ENCODE data around the gene SLC5A10.
"Not testable (repeated sequence)": the region's sequence is repeated elsewhere in the genome, so short reads cannot be mapped to it uniquely, and the experiment has no call there.

SLC5A10 gene

DNA sequence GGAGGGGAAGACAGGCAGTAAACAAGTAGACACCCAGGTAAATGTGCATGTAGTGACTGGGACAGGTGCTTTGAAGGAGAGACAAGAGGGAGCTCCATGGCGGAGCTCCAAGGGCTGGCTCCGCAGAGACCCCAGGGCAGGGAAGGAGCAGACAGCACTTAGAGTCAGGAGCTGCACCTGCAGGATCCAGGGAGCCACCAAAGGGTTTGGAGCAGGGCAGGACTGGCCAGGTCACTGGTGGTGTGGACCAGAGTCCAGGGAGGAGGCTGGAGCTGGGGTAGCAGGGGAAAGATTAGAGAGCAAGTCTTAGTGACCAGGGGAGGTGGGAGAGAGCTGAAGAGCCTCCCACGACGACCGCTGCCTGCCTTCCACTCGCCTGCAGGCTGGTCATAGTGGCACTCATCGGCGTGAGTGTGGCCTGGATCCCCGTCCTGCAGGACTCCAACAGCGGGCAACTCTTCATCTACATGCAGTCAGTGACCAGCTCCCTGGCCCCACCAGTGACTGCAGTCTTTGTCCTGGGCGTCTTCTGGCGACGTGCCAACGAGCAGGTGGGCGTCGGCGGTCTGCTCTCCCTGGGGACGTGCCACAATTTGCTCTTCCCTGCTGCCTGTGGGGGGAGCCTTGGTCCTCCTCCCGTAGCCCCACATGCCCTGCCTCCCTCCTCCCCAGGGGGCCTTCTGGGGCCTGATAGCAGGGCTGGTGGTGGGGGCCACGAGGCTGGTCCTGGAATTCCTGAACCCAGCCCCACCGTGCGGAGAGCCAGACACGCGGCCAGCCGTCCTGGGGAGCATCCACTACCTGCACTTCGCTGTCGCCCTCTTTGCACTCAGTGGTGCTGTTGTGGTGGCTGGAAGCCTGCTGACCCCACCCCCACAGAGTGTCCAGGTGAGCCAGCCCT, 67.3 kb downstream of the SLC5A10 start:
- Histone ChIP-seq H3K9ac (ENCODE audit: low read length) (no peak overlapping the region), H3K4me3 (ENCODE audit: low read length) (no peak overlapping the region), H3K27me3 (ENCODE audit: control insufficient read depth, insufficient read depth, low read length) (no peaks in the 10 kb centered on the region), H3K36me3 (ENCODE audit: control insufficient read depth, low read depth, low read length) (no peaks in the 10 kb centered on the region), H3K4me1 (ENCODE audit: control insufficient read depth, low read depth, low read length) (no peaks in the 10 kb centered on the region), H3K27ac (ENCODE audit: low read length) (no peak overlapping the region), H3K9me3 (ENCODE audit: control insufficient read depth, low read depth, low read length) (no peaks in the 10 kb centered on the region)

GRCh38 chr17:19020016-19020415, 68.1 kb downstream of the SLC5A10 start:
- no peak overlapping the region for H3K9ac ChIP-seq (ENCODE audit: low read length)
- H3K27me3 ChIP-seq (ENCODE audit: control insufficient read depth, insufficient read depth, low read length): no peaks in the 10 kb centered on the region
- H3K36me3 ChIP-seq (ENCODE audit: control insufficient read depth, low read depth, low read length): no peaks in the 10 kb centered on the region
- H3K9me3 ChIP-seq (ENCODE audit: control insufficient read depth, low read depth, low read length): no peaks in the 10 kb centered on the region
- H3K4me1 ChIP-seq (ENCODE audit: control insufficient read depth, low read depth, low read length): no peaks in the 10 kb centered on the region
- H3K27ac ChIP-seq (ENCODE audit: low read length): no peak overlapping the region
- H3K4me3 ChIP-seq (ENCODE audit: low read length): no peak overlapping the region

DNA sequence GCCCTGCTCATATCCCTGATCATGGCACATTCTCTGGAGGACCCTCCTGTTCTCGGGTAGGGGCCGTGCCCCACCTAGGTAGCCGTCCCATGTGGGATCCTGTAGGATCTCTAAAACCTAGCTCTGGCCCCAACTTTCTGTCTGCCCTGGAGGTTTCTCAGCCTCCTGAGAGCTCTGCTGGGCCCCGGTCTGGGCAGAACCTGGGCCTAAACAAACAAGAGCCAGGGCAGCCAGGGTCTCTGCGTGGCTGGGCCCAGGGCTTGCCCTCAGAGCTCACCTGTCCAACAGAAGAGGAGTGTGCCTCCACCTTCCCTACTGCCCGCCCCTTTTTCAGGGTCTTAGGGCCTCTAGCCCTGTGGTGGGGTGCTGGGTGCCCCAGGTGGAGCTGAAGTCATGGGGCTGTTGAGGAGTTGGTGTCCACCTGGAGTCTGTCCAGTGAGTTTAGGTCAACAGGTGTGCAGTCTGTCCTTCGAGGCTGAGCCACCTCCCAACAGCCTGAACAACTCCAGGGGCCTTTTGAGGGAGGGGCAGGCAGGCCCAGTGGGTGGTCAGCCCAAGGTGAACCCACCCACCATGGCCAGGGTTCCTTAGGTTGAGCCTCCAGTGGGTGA, 69.2 kb downstream of the SLC5A10 start:
- not testable (repeated sequence) for H3K36me3 ChIP-seq (ENCODE audit: control insufficient read depth, low read depth, low read length); H3K4me3 ChIP-seq (ENCODE audit: low read length); H3K27ac ChIP-seq (ENCODE audit: low read length); H3K27me3 ChIP-seq (ENCODE audit: control insufficient read depth, insufficient read depth, low read length); H3K4me1 ChIP-seq (ENCODE audit: control insufficient read depth, low read depth, low read length); H3K9me3 ChIP-seq (ENCODE audit: control insufficient read depth, low read depth, low read length); H3K9ac ChIP-seq (ENCODE audit: low read length)

GRCh38 chr17:19021622-19022083, 69.7 kb downstream of the SLC5A10 start:
- Histone ChIP-seq H3K4me3 (ENCODE audit: low read length) (no peak overlapping the region), H3K9ac (ENCODE audit: low read length) (no peak overlapping the region), H3K4me1 (ENCODE audit: control insufficient read depth, low read depth, low read length) (no peaks in the 10 kb centered on the region), H3K27ac (ENCODE audit: low read length) (no peak overlapping the region), H3K9me3 (ENCODE audit: control insufficient read depth, low read depth, low read length) (no peaks in the 10 kb centered on the region), H3K27me3 (ENCODE audit: control insufficient read depth, insufficient read depth, low read length) (no peaks in the 10 kb centered on the region), H3K36me3 (ENCODE audit: control insufficient read depth, low read depth, low read length) (no peaks in the 10 kb centered on the region)

DNA sequence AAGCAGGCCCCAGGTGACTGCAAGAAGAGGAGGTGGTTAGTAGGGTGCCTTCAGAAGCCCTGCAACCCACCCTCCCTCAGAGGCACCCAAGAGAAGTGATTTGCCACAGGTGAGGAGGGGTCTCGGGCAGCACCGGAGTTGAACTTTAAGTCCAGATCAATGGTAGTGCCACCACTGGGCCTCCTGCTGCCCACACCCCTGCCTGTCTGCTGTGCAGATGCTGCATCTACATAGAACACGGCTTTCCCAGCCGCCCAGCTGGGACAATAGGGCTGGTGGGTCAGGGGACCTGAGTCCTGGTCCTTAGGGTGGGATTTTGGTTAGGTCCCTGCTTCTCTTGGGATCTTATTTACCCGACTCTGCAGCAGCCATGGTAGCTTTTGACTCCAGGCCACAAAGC, 70.2 kb downstream of the SLC5A10 start:
- H3K4me1 ChIP-seq (ENCODE audit: control insufficient read depth, low read depth, low read length): no peaks in the 10 kb centered on the region
- H3K4me3 ChIP-seq (ENCODE audit: low read length): no peak overlapping the region
- H3K36me3 ChIP-seq (ENCODE audit: control insufficient read depth, low read depth, low read length): no peaks in the 10 kb centered on the region
- H3K9me3 ChIP-seq (ENCODE audit: control insufficient read depth, low read depth, low read length): no peaks in the 10 kb centered on the region
- no peaks in the 10 kb centered on the region for H3K27me3 ChIP-seq (ENCODE audit: control insufficient read depth, insufficient read depth, low read length)
- no peak overlapping the region for H3K9ac ChIP-seq (ENCODE audit: low read length)
- no peak overlapping the region for H3K27ac ChIP-seq (ENCODE audit: low read length)

GRCh38 chr17:19022747-19023146, 70.8 kb downstream of the SLC5A10 start:
- Histone ChIP-seq H3K27ac (ENCODE audit: low read length) (no peak overlapping the region), H3K27me3 (ENCODE audit: control insufficient read depth, insufficient read depth, low read length) (no peaks in the 10 kb centered on the region), H3K4me3 (ENCODE audit: low read length) (no peak overlapping the region), H3K4me1 (ENCODE audit: control insufficient read depth, low read depth, low read length) (no peaks in the 10 kb centered on the region), H3K36me3 (ENCODE audit: control insufficient read depth, low read depth, low read length) (no peaks in the 10 kb centered on the region), H3K9me3 (ENCODE audit: control insufficient read depth, low read depth, low read length) (no peaks in the 10 kb centered on the region), H3K9ac (ENCODE audit: low read length) (no peak overlapping the region)

DNA sequence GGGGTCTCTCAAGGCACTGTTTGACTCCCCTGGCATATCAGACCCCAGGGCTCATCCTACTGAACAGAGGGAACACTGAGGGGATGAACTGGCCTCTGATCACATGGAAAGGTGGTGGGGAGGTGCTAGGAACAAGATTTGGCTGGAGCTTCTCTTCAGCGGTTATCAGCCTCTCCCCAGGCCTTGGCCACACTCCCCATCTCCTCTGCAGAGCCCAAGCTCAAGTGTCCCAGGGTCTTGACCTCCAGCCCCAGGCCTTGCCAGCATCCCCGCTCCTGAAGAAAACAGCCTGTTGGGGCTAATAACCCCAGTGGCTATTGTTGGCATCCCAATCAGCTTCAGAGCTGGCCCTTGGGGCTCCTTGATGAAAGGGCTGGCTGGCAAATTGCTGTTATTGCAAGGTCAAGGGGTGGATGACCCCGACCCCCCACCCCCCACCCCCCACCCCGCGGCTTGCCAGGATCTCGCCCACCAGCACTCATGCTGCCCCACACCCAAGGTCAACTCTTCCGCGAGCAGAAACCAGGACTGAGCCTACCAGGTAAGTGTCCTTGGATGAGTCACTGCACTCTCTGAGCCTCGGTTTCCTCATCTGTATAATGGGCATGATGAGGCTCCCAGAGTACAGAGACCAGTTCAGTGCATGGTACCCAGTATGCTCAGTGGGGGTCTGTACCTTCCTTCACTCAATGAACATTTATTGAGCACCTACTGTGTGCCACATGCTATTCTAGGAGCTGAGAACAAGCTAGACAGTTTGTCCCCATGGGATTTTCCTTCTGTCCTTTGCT, 71.4 kb downstream of the SLC5A10 start:
- Histone ChIP-seq H3K27ac (ENCODE audit: low read length) (no peak overlapping the region), H3K9me3 (ENCODE audit: control insufficient read depth, low read depth, low read length) (no peaks in the 10 kb centered on the region), H3K27me3 (ENCODE audit: control insufficient read depth, insufficient read depth, low read length) (no peaks in the 10 kb centered on the region), H3K4me1 (ENCODE audit: control insufficient read depth, low read depth, low read length) (no peaks in the 10 kb centered on the region), H3K9ac (ENCODE audit: low read length) (no peak overlapping the region), H3K36me3 (ENCODE audit: control insufficient read depth, low read depth, low read length) (no peaks in the 10 kb centered on the region), H3K4me3 (ENCODE audit: low read length) (no peak overlapping the region)

DNA sequence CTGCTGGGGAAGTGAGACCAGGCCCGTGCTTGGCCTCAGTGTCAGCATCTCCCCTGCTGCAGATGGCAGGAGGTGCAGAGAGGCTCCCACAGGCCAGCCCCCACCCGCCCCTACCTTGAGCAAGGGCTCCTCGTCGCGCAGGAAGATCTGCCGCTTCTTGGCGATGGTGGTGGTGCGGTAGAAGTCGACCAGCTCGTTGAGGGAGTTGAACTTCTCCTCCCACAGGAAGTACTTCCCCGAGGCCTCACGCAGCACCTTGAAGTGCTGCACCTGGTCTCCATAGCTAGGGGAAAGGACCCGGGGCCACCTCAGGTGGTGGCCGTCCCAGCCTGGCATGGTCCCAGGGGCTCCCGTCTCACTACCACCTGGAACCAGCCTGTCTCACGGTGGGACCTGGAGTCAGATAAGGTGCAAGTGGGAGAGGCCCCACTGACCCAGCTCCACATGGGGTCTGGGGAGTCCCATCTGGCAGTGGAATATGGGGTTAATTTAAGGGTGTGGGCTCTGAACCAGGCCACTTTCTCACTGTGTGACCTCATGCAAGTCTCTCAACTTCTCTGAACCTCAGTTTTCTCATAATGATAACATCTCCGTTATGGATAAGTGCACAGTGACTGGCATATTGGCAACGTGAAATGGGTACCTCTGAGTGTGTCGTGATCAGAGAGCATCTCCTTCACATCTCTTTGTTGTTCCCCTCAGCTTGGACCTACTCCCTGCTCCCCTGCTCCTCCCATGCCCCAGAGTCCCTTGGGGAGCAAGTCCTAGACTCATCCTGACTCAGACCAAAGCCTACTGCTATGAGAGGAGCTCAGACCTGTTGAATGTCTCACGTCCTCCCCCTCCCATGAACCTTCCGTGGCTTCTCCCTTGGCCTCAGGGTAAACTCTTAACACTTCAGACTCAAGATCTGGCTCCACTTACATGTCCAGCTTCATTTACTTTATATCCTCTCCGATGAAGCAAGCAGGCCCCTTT, 72.4 kb downstream of the SLC5A10 start:
- Histone ChIP-seq H3K27me3 (ENCODE audit: control insufficient read depth, insufficient read depth, low read length) (no peaks in the 10 kb centered on the region), H3K27ac (ENCODE audit: low read length) (no peak overlapping the region), H3K4me1 (ENCODE audit: control insufficient read depth, low read depth, low read length) (no peaks in the 10 kb centered on the region), H3K9ac (ENCODE audit: low read length) (no peak overlapping the region), H3K36me3 (ENCODE audit: control insufficient read depth, low read depth, low read length) (no peaks in the 10 kb centered on the region), H3K4me3 (ENCODE audit: low read length) (no peak overlapping the region), H3K9me3 (ENCODE audit: control insufficient read depth, low read depth, low read length) (no peaks in the 10 kb centered on the region)

DNA sequence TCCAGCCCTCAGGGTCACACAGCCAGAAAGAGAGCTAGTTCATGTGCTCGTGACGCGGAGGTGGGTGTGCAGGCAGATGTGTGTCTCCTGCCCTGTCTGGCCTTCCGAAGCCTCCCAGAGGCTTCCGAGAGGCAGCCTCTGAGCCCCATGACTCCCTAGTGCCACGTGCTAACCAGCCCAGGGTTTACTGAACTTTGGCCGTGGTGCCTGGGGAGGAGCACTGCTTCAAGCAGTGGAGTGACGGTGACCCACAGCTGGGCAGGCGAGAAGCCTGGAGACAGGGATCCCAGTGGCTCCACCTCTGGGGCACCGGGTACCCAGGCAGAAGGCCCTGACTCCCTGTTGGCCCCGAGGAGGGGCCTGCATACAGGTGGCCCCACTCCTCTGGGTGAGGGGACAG, 76.7 kb downstream of the SLC5A10 start:
- H3K4me1 ChIP-seq (ENCODE audit: control insufficient read depth, low read depth, low read length); H3K27ac ChIP-seq (ENCODE audit: low read length); H3K36me3 ChIP-seq (ENCODE audit: control insufficient read depth, low read depth, low read length); H3K9ac ChIP-seq (ENCODE audit: low read length); H3K9me3 ChIP-seq (ENCODE audit: control insufficient read depth, low read depth, low read length); H3K4me3 ChIP-seq (ENCODE audit: low read length); H3K27me3 ChIP-seq (ENCODE audit: control insufficient read depth, insufficient read depth, low read length): not testable (repeated sequence)

DNA sequence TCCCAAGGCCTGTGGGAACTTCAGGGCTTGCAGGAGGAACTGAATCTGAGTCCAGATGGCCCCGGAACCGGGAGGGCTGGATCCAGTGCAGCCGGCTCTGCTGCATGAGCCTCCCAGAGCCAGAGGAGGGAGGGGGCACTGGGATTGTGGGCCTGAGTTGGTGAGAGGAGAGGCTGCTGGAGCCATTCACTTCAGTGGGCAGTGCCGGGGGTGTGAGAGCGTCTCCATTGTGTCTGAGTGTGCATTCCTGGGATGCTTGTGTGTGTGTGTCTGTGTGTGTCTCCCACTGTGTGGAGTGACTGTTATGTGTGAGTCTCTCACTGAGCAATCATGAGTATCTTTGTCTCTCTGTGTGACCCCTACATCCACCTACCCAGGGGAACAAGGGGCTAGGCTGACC, 77.8 kb downstream of the SLC5A10 start:
- not testable (repeated sequence) for H3K27ac ChIP-seq (ENCODE audit: low read length); H3K9ac ChIP-seq (ENCODE audit: low read length); H3K36me3 ChIP-seq (ENCODE audit: control insufficient read depth, low read depth, low read length); H3K9me3 ChIP-seq (ENCODE audit: control insufficient read depth, low read depth, low read length); H3K4me3 ChIP-seq (ENCODE audit: low read length); H3K4me1 ChIP-seq (ENCODE audit: control insufficient read depth, low read depth, low read length); H3K27me3 ChIP-seq (ENCODE audit: control insufficient read depth, insufficient read depth, low read length)

Measured in iPS-18a (cell line).